Astrocyte (in vitro differentiated cells and primary cell): Measurements from ENCODE around the gene PTPRN2. TPM values are rescaled to one million over a fixed set of nuclear protein-coding genes. Genes with fewer than 3 reads are reported as not detected.
"Not testable (repeated sequence)": the region's sequence is repeated elsewhere in the genome, so short reads cannot be mapped to it uniquely, and the experiment has no call there.

Experiments
- DNase-seq: peaks from one replicate; pipeline ENCODE4 v3.0.0-alpha.2; 2010; ENCODE audit warnings: low read depth
- FAIRE-seq: peaks from 2 replicates; lab custom pipeline; 2011; peaks lifted over from hg19 to GRCh38; lab: Jason Lieb, UNC
- H2AFZ ChIP-seq: 2 replicates; pipeline ENCODE4 v1.6.0; 2012; ENCODE audit warnings: low read depth, low read length, inconsistent platforms
- H3K27ac ChIP-seq: 2 replicates; pipeline ENCODE4 v1.5.1; 2011; ENCODE audit warnings: low read depth, low read length, inconsistent platforms
- H3K27me3 ChIP-seq: 2 replicates; pipeline ENCODE4 v1.6.0; 2011; ENCODE audit warnings: low read length, inconsistent platforms; ENCODE audit not compliant: insufficient read depth
- H3K36me3 ChIP-seq: 2 replicates; pipeline ENCODE4 v1.5.1; 2011; ENCODE audit warnings: low read length, inconsistent platforms; ENCODE audit not compliant: insufficient read depth
- H3K4me1 ChIP-seq: 2 replicates; pipeline ENCODE4 v1.5.1; 2011; ENCODE audit warnings: low read length, inconsistent platforms; ENCODE audit not compliant: insufficient read depth
- H3K4me2 ChIP-seq: 2 replicates; pipeline ENCODE4 v1.6.0; 2012; ENCODE audit warnings: low read length, inconsistent platforms
- H3K4me3 ChIP-seq: 2 replicates; pipeline ENCODE4 v1.5.1; 2011; ENCODE audit warnings: low read depth, mild to moderate bottlenecking, low read length, inconsistent platforms; ENCODE audit not compliant: insufficient read depth
- H3K79me2 ChIP-seq: 2 replicates; pipeline ENCODE4 v1.6.0; 2012; ENCODE audit warnings: mild to moderate bottlenecking, low read length, inconsistent platforms; ENCODE audit not compliant: insufficient read depth
- H3K9ac ChIP-seq: 2 replicates; pipeline ENCODE4 v1.6.0; 2012; ENCODE audit warnings: mild to moderate bottlenecking, low read length, inconsistent platforms
- H3K9me3 ChIP-seq: 2 replicates; pipeline ENCODE4 v1.5.1; 2012; ENCODE audit warnings: low read depth, mild to moderate bottlenecking, low read length, inconsistent platforms; ENCODE audit not compliant: insufficient read depth
- H4K20me1 ChIP-seq: 2 replicates; pipeline ENCODE4 v1.6.0; 2012; ENCODE audit warnings: low read length, inconsistent platforms; ENCODE audit not compliant: insufficient read depth
- H3K27ac Mint-ChIP-seq: one replicate; pipeline ENCODE4 v1.8.0; 2021; ENCODE audit warnings: mild to moderate bottlenecking, mixed read lengths; ENCODE audit not compliant: unreplicated experiment
- H3K27me3 Mint-ChIP-seq: one replicate; pipeline ENCODE4 v1.8.0; 2021; ENCODE audit warnings: low read depth, mixed read lengths; ENCODE audit not compliant: unreplicated experiment
- H3K36me3 Mint-ChIP-seq: one replicate; pipeline ENCODE4 v1.8.0; 2021; ENCODE audit warnings: low read depth, mixed read lengths; ENCODE audit not compliant: unreplicated experiment
- H3K4me1 Mint-ChIP-seq: one replicate; pipeline ENCODE4 v1.8.0; 2021; ENCODE audit warnings: low read depth, mixed read lengths; ENCODE audit not compliant: unreplicated experiment
- H3K4me3 Mint-ChIP-seq: one replicate; pipeline ENCODE4 v1.8.0; 2021; ENCODE audit warnings: mild to moderate bottlenecking, moderate library complexity, mixed read lengths; ENCODE audit not compliant: unreplicated experiment
- H3K9me3 Mint-ChIP-seq: one replicate; pipeline ENCODE4 v1.8.0; 2021; ENCODE audit warnings: mild to moderate bottlenecking, mixed read lengths; ENCODE audit not compliant: unreplicated experiment
- EZH2 ChIP-seq: IDR thresholded peaks from 2 replicates; pipeline ENCODE4 v1.6.1; 2012; ENCODE audit warnings: mild to moderate bottlenecking, low read length, inconsistent platforms; ENCODE audit not compliant: insufficient read depth
- total RNA-seq: library from RNA; stranded (reverse); gene quantifications from 2 replicates; pipeline ENCODE4 v1.2.1, GENCODE V29; 2021
- TF ChIP-seq, protein P1 (sequence below): IDR thresholded peaks from 2 replicates; pipeline ENCODE4 v1.5.1; 2011; ENCODE audit warnings: low read depth, mild to moderate bottlenecking, inconsistent platforms, low read length, moderate library complexity; ENCODE audit not compliant: insufficient read depth

PTPRN2 gene
- total RNA-seq, 1 donor from 2014 or later = 0.09 TPM

DNA sequence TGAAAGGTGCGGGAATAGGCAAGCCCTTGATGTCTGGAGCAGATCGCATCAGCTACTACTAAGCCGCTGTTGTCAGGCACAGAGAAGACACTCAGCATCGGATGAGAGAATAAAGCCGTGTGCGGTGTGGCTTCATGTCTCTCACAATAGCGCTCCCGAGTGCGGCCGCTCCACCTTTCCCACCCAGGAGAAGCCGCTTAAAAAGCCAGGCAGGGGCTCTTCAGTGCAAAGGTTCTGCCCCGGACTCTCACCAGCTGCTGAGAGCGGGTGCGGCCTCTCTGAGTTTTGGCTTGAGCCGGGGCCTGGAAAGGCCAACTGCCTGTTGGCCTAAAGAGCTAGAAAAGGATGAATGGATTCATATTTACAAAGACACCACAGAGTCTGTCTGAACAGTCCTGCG lies 650.2 kb downstream of the PTPRN2 start:
- Histone ChIP-seq H3K4me3 (no peak overlapping the region), H3K79me2 (no peaks in the 10 kb centered on the region), H3K27me3 (no peaks in the 10 kb centered on the region), H3K27ac (no peak overlapping the region), H3K4me2 (no peak overlapping the region), H3K4me1 (no peaks in the 10 kb centered on the region), H3K9me3 (peaks cover 32% of the 10 kb centered on the region), H4K20me1 (no peaks in the 10 kb centered on the region), H3K9ac (no peak overlapping the region), H2AFZ (no peak overlapping the region), H3K36me3 (no peaks in the 10 kb centered on the region)
- no peak for TF ChIP-seq EZH2
- TF ChIP-seq, protein P1, sequence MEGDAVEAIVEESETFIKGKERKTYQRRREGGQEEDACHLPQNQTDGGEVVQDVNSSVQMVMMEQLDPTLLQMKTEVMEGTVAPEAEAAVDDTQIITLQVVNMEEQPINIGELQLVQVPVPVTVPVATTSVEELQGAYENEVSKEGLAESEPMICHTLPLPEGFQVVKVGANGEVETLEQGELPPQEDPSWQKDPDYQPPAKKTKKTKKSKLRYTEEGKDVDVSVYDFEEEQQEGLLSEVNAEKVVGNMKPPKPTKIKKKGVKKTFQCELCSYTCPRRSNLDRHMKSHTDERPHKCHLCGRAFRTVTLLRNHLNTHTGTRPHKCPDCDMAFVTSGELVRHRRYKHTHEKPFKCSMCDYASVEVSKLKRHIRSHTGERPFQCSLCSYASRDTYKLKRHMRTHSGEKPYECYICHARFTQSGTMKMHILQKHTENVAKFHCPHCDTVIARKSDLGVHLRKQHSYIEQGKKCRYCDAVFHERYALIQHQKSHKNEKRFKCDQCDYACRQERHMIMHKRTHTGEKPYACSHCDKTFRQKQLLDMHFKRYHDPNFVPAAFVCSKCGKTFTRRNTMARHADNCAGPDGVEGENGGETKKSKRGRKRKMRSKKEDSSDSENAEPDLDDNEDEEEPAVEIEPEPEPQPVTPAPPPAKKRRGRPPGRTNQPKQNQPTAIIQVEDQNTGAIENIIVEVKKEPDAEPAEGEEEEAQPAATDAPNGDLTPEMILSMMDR = no peak
- no peak overlapping the region for H3K4me3 Mint-ChIP-seq
- no peaks in the 10 kb centered on the region for H3K4me1 Mint-ChIP-seq
- peaks cover 35% of the 10 kb centered on the region for H3K9me3 Mint-ChIP-seq
- no peak overlapping the region for H3K27ac Mint-ChIP-seq
- DNase-seq (no peak), FAIRE-seq (no peak)
- no peaks in the 10 kb centered on the region for H3K27me3 Mint-ChIP-seq
- peaks cover 5% of the 10 kb centered on the region for H3K36me3 Mint-ChIP-seq

DNA sequence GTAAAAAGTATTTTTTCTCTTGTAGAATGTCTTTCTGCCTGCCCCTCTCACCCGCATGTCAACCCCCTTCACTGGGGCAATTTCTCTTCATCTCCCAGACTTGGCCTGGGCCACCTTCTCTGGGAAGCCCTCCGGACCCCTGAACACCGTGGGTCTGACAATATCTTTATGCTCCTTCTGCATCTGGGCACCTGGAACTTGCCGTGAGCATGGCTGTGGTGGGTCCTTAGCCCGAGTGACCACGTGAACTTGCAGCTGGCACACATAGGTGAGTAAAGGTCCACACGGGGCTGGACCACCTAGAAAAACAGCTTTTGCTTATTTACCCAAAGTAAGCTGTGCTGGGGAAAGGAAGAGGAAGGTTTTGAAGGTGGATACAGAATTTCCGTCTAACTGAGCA lies 650.6 kb downstream of the PTPRN2 start:
- no peaks in the 10 kb centered on the region for H3K4me1 ChIP-seq
- Mint-ChIP-seq H3K4me3 (no peak overlapping the region), H3K36me3 (peaks cover 7% of the 10 kb centered on the region), H3K9me3 (peaks cover 39% of the 10 kb centered on the region), H3K27ac (no peak overlapping the region), H3K27me3 (no peaks in the 10 kb centered on the region), H3K4me1 (no peaks in the 10 kb centered on the region)
- H3K9ac ChIP-seq = no peak overlapping the region
- H3K4me3 ChIP-seq = no peak overlapping the region
- FAIRE-seq (no peak), DNase-seq (no peak)
- no peaks in the 10 kb centered on the region for H3K36me3 ChIP-seq
- H3K4me2 ChIP-seq = no peak overlapping the region
- H4K20me1 ChIP-seq = no peaks in the 10 kb centered on the region
- no peaks in the 10 kb centered on the region for H3K27me3 ChIP-seq
- H3K9me3 ChIP-seq = peaks cover 35% of the 10 kb centered on the region
- TF ChIP-seq EZH2 = no peak
- TF ChIP-seq, protein P1 = no peak
- no peaks in the 10 kb centered on the region for H3K79me2 ChIP-seq
- no peak overlapping the region for H3K27ac ChIP-seq
- no peak overlapping the region for H2AFZ ChIP-seq

DNA sequence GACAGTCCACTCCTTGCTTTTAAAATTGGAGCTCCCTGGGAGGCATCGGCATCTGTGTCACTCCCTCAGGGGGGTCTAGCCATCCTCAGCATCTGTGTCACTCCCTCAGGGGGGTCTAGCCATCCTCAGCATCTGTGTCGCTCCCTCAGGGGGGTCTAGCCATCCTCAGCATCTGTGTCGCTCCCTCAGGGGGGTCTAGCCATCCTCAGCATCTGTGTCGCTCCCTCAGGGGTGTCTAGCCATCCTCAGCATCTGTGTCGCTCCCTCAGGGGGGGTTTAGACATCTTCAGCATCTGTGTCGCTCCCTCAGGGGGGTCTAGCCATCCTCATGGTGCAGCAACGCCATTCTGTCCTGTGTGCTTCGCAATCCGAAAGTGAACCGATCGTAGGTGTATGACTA lies 651.9 kb downstream of the PTPRN2 start:
- H3K27me3 Mint-ChIP-seq, H3K4me1 Mint-ChIP-seq, H4K20me1 ChIP-seq, H3K27ac ChIP-seq, H3K27me3 ChIP-seq, H3K9ac ChIP-seq, H3K4me1 ChIP-seq, H3K36me3 ChIP-seq, H3K36me3 Mint-ChIP-seq, H2AFZ ChIP-seq, H3K27ac Mint-ChIP-seq, DNase-seq, H3K4me3 Mint-ChIP-seq, FAIRE-seq, H3K4me2 ChIP-seq, H3K4me3 ChIP-seq, H3K79me2 ChIP-seq: not testable (repeated sequence)
- peaks cover 33% of the 10 kb centered on the region for H3K9me3 ChIP-seq
- H3K9me3 Mint-ChIP-seq = peaks cover 50% of the 10 kb centered on the region

DNA sequence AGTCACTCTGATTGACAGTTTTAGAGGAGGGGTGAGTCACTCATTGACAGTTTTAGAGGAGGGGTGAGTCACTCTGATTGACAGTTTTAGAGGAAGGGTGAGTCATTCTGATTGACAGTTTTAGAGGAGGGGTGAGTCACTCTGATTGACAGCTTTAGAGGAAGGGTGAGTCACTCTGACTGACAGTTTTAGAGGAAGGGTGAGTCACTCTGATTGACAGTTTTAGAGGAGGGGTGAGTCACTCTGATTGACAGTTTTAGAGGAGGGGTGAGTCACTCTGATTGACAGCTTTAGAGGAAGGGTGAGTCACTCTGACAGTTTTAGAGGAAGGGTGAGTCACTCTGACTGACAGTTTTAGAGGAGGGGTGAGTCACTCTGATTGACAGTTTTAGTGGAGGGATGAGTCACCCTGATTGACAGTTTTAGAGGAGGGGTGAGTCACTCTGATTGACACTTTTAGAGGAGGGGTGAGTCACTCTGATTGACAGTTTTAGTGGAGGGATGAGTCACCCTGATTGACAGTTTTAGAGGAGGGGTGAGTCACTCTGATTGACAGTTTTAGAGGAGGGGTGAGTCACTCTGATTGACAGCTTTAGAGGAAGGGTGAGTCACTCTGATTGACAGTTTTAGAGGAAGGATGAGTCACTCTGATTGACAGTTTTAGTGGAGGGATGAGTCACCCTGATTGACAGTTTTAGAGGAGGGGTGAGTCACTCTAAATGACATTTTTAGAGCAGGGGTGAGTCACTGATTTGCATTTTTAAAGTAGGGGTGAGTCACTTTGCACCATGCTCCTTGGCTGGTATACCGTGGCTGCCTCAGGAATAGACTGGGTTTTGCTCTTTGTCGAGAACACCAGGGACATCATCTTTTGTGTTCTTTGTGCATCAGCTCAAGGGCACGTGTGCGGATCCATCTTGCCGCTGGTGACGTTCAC lies 654.1 kb downstream of the PTPRN2 start:
- FAIRE-seq, DNase-seq: not testable (repeated sequence)

More for the DNA sequence above, 654.1 kb downstream of the PTPRN2 start:
- H3K4me1 ChIP-seq, H3K4me3 ChIP-seq, H3K4me1 Mint-ChIP-seq, H3K9ac ChIP-seq, H3K36me3 ChIP-seq, H3K4me3 Mint-ChIP-seq, H3K27ac Mint-ChIP-seq, H3K27me3 Mint-ChIP-seq, H3K79me2 ChIP-seq, H4K20me1 ChIP-seq, H3K36me3 Mint-ChIP-seq, H3K27me3 ChIP-seq, H3K4me2 ChIP-seq, H3K27ac ChIP-seq, H2AFZ ChIP-seq: not testable (repeated sequence)
- peaks cover 56% of the 10 kb centered on the region for H3K9me3 Mint-ChIP-seq
- H3K9me3 ChIP-seq = peaks cover 30% of the 10 kb centered on the region
